ENCODE measurements around the gene VPS26C. TPM values are rescaled to one million over a fixed set of nuclear protein-coding genes. Genes with fewer than 3 reads are reported as not detected.

VPS26C gene
- polyA plus RNA-seq, 2 of the 4 experiments (the other 2 are of a cell fraction) = 24.2 to 29.5 TPM

- no peak for TF ChIP-seq RARB (CRISPR knock-in tag; IDR thresholded peaks at IDR 0.05)
Observed at GRCh38 chr21:37264808-37265207, 2.3 kb downstream of the VPS26C start (continued).

GRCh38 chr21:37263827-37264600 lies 3.1 kb downstream of the VPS26C start:
- H3K27ac ChIP-seq = no peak overlapping the region
- CTCF ChIA-PET = no interaction called here
- ATAC-seq = no peak

GRCh38 chr21:37259426-37259825 lies 7.7 kb downstream of the VPS26C start:
- no peaks in the 10 kb centered on the region for H3K9me3 ChIP-seq
- ChIA-PET CTCF (interaction anchor here (1.5 kb wide), 1 partner anchor 13 kb away, joined by 4 read pairs; no protein-coding TSS in a partner anchor), POLR2A (interaction anchor here (1.4 kb wide), 1 partner anchor 8 kb away, joined by 9 read pairs; the partner anchor contains the start of gene VPS26C)
- no peak overlapping the region for H3K4me3 ChIP-seq
- DNase-seq (ENCODE audit: low read depth in 1 of 2, low spot score in 1 of 2) (no peak), FAIRE-seq (no peak), ATAC-seq (no peak)
- peaks cover 15% of the 10 kb centered on the region; the same call in 2 of the 3 replicates for H3K4me1 ChIP-seq
- WGBS (ENCODE audit: missing lambda C conversion rate) = 95% methylated on average over 5 of the region's 5 CpGs
- no peak overlapping the region for H3K27ac ChIP-seq
- peak overlapping the region; percentile 98; the same call in 2 of the 3 replicates for H3K4me2 ChIP-seq
- TF ChIP-seq HOXB5 (CRISPR knock-in tag; IDR thresholded peaks at IDR 0.05) (no peak), MAFK (IDR thresholded peaks at IDR 0.05; ENCODE audit: partially characterized antibody) (no peak)

More at GRCh38 chr21:37263827-37264600, 3.1 kb downstream of the VPS26C start:
- POLR2A ChIA-PET = no interaction called here
- FAIRE-seq = no peak
- H3K4me2 ChIP-seq = no peak overlapping the region
- no peak overlapping the region for H3K4me3 ChIP-seq
- TF ChIP-seq KDM5A (IDR thresholded peaks at IDR 0.05) = no peak
- no peak for TF ChIP-seq KDM1A (IDR thresholded peaks at IDR 0.05; ENCODE audit: low read depth)
- no peak for TF ChIP-seq NPAS2 (CRISPR knock-in tag; IDR thresholded peaks at IDR 0.05; ENCODE audit: borderline replicate concordance)
- TF ChIP-seq GATA3 (IDR thresholded peaks at IDR 0.05; ENCODE audit: borderline replicate concordance) = no peak
- no peak for TF ChIP-seq BCL3 (IDR thresholded peaks at IDR 0.05)
- TF ChIP-seq NFE2L2 (conservative IDR thresholded peaks at IDR 0.05; ENCODE audit: low read length) = no peak
- no peak for TF ChIP-seq CBX2 (IDR thresholded peaks at IDR 0.05; ENCODE audit: borderline replicate concordance, low read depth)
- TF ChIP-seq HDAC2 (IDR thresholded peaks at IDR 0.05) = no peak
- no peak for TF ChIP-seq MAFK (IDR thresholded peaks at IDR 0.05; ENCODE audit: partially characterized antibody)
- H3K9me3 ChIP-seq = no peaks in the 10 kb centered on the region
- DNase-seq (ENCODE audit: low read depth in 1 of 2, low spot score in 1 of 2) = no peak
- peaks cover 11% of the 10 kb centered on the region; the same call in 2 of the 3 replicates for H3K4me1 ChIP-seq
- WGBS (ENCODE audit: missing lambda C conversion rate) = 89% methylated on average over 6 of the region's 6 CpGs

- H3K9me3 ChIP-seq = no peaks in the 10 kb centered on the region
- ATAC-seq (peak; percentile 82 to 90), FAIRE-seq (no peak), DNase-seq (ENCODE audit: low read depth in 1 of 2, low spot score in 1 of 2) (peak; percentile 38 to 84)
- H3K27ac ChIP-seq = peak overlapping the region; percentile 83 to 94
- H3K4me2 ChIP-seq = peak overlapping the region; percentile 98
- ChIA-PET CTCF (interaction anchor here (0.7 to 1.5 kb wide), 4 partner anchors 12 to 205 kb away, joined by 3 to 4 read pairs (median 3); no protein-coding TSS in a partner anchor), POLR2A (interaction anchor here (1.3 to 1.6 kb wide), 2 partner anchors 9 to 108 kb away, joined by 9 to 10 read pairs (median 9); partner anchors contain the start of genes DYRK1A and VPS26C)
- WGBS (ENCODE audit: missing lambda C conversion rate) = 8% methylated on average over 52 of the region's 55 CpGs
- H3K4me1 ChIP-seq = peaks cover 15% of the 10 kb centered on the region; the same call in 2 of the 3 replicates
- H3K4me3 ChIP-seq = peak overlapping the region; percentile 46
- TF ChIP-seq POLR2AphosphoS2 (conservative IDR thresholded peaks at IDR 0.05; ENCODE audit: low read length) (no peak), RARB (CRISPR knock-in tag; IDR thresholded peaks at IDR 0.05) (no peak), TFCP2L1 (CRISPR knock-in tag; IDR thresholded peaks at IDR 0.05) (no peak), EP300 (IDR thresholded peaks at IDR 0.05) (no peak), BHLHE40 (IDR thresholded peaks at IDR 0.05; ENCODE audit: low read depth, low read length) (no peak), HES2 (IDR thresholded peaks at IDR 0.05) (no peak), RCOR1 (IDR thresholded peaks at IDR 0.05; ENCODE audit: low read depth, low read length) (no peak), PBX3 (IDR thresholded peaks at IDR 0.05) (no peak; the same call in 1 of the 2 replicates), GATA3 (IDR thresholded peaks at IDR 0.05; ENCODE audit: borderline replicate concordance) (no peak), JUN (IDR thresholded peaks at IDR 0.05) (no peak; a peak in 1 of 5 replicates), NFE2L2 (conservative IDR thresholded peaks at IDR 0.05; ENCODE audit: low read length) (no peak), TP53 (CRISPR knock-in tag; IDR thresholded peaks at IDR 0.05) (no peak; the same call in 1 of the 2 replicates), KDM1A (IDR thresholded peaks at IDR 0.05; ENCODE audit: low read depth) (no peak), CBX8 (IDR thresholded peaks at IDR 0.05) (no peak), RAD21 (conservative IDR thresholded peaks at IDR 0.05 in 1 of 2, IDR thresholded peaks at IDR 0.05 in 1 of 2) (peak in 1 of 2 experiments; percentile 1; a peak in 1 of 5 replicates), HOXB13 (CRISPR knock-in tag; IDR thresholded peaks at IDR 0.05; ENCODE audit: low read depth) (no peak), RFX5 (IDR thresholded peaks at IDR 0.05) (no peak), ZC3H11A (IDR thresholded peaks at IDR 0.05) (no peak), CEBPB (IDR thresholded peaks at IDR 0.05) (0 out of 4 replicates have a peak, but pooled peaks of 1 of the 2 experiments have one; percentile 21), FOXS1 (CRISPR knock-in tag; IDR thresholded peaks at IDR 0.05) (no peak), RNF2 (IDR thresholded peaks at IDR 0.05; ENCODE audit: borderline replicate concordance, low read depth) (no peak)
Observed at GRCh38 chr21:37257967-37258877, 8.9 kb downstream of the VPS26C start.
